Left colon (tissue), 2 donors: ENCODE data around the gene RBM23. TPM values are rescaled to one million over a fixed set of nuclear protein-coding genes. Genes with fewer than 3 reads are reported as not detected.
A peak's percentile ranks its signal among the peaks of the same experiment; 100 is the strongest.
"Not testable (repeated sequence)": the region's sequence is repeated elsewhere in the genome, so short reads cannot be mapped to it uniquely, and the experiment has no call there.

Experiments
- ATAC-seq: fragments of 200-7000 bp; cut with Tn5 transposase; one replicate; pipeline ENCODE4 v1.9.1; 2020; ENCODE audit warnings: mild to moderate bottlenecking, moderate library complexity
- DNase-seq, 2 donors: peaks; one replicate each; pipeline ENCODE4 v3.0.0-alpha.2; 2020
- intact Hi-C, 2 donors: fragments of 100-400 bp; cut with DNase I in 1 of 2; cut with micrococcal nuclease in 1 of 2; formaldehyde crosslinking; loops; one replicate each; pipeline versions ENCODE4 v1.11.2 to v1.14.0; 2022; cut with DNase I, micrococcal nuclease
- total RNA-seq, 2 donors: library from RNA; stranded (reverse); fragmentation: NEBNext Ultra II Directional; extraction: Animal tissue kit (Norgen Biotek cat#: 25700); gene quantifications; one replicate each; pipeline ENCODE4 v1.2.1, GENCODE V29; 2021
- donor health status: DM: no; HTN: no; CAD: no.
- donor health status: DM: yes; HTN: yes; CAD: no.

The RBM23 gene
- total RNA-seq, 2 donors from 2014 or later: 60.4 to 81.9 TPM

DNA sequence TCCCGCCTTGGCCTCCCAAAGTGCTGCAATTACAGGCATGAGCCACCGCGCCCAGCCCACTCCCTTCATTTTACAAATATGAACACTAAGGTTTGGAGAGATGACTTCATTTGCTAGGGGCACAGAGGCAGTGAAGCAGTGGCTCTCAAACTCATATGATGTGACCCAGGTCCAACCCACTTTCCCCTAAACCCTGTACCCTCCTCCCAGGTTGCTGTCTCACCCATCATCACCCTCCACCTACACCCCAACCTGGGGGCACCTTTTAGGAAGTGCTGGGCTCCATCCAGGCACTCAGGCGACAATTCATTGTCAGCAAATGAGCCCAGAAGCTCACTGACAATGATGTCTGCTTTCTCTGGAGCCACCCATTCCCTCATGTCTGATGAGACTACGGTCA is 4.8 kb upstream of the RBM23 start:
- ATAC-seq (no peak), DNase-seq (no peak)
- intact Hi-C loops: no loop called here

DNA sequence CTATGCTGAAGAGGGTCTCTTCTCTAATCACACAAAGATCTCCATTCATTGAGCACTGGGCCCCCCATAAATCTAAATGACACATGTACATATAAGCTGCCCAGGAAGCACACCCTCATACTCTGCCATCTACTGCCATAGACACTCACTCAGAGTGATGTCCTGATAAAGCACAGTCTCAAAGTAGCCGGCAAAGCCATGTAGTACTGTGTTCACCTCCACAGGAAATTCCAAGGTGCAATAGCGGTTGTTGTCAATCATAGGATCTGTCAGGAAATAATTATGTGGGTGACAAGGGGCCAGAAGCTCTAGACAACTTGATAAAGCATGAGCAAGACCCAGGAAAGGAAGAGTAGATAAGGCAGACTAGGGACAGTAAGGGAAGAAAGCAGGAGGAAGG is 3.3 kb upstream of the RBM23 start:
- intact Hi-C loops: no loop called here
- ATAC-seq (no peak), DNase-seq (no peak)

DNA sequence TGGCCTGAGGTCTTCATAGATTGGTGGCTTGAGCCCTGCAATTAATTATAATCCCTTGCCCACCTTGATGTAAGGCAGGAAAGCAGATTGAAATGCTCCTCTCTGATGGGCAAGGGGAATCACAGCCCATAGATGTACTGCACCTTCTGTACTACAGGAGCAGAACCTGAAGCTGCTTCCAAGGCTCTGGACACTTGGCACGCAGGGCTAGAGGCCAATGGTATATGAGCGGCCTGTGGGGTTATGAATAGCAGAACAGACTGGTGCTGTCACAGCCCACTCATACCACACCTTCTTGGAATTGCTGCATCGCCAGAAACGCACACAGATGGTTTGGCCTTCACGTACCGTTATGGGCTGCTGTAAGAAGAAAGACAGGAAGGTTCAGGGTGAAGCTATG is 1.7 kb upstream of the RBM23 start:
- DNase-seq (no peak), ATAC-seq (no peak)
- intact Hi-C loops: no loop called here

DNA sequence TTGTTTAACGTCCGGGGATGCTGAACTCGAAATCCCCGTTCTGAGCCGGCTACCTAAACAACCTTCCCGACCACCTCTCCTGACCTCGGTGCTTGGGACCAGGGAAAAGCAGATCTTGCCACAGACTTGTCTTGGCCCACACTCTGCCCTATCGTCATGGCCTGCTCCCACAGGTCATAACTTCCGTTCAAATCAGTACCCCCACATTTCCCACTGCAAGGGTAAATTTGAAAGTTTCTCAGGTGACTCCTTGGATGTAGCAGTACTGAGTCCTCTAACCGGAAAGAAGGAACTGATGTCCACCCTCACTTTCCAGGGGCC is 612 bp upstream of the RBM23 start:
- intact Hi-C loops: no loop called here
- ATAC-seq: no peak
- DNase-seq: no peak

DNA sequence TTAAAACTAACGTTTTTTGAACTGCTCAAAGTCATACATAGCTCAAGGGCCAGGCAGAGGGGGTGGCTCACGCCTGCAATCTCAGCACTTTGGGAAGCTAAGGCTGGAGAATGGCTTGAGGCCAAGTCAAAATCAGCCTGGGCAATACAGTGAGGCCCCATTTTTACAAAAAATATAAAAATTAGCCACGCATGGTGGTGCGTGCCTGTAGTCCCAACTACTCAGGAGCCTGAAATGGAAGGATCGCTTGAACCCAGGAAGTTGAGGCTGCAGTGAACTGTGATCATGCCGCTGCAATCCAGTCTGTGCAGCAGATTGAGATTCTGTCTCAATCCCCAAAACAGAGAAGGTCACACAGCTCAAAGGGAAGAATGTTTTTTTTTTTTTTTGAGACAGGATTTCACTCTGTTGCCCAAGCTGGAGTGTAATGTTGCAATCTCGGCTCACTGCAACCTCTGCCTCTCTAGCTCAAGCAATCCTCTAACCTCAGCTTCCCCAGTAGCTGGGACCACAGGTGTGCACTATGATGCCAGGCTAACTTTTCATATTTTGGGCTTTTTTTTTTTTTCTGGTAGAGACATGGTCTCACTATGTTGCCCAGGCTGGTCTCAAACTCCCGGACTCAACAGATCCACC is 2.9 kb downstream of the RBM23 start:
- ATAC-seq (no peak), DNase-seq (no peak)
- intact Hi-C loops: no loop called here

DNA sequence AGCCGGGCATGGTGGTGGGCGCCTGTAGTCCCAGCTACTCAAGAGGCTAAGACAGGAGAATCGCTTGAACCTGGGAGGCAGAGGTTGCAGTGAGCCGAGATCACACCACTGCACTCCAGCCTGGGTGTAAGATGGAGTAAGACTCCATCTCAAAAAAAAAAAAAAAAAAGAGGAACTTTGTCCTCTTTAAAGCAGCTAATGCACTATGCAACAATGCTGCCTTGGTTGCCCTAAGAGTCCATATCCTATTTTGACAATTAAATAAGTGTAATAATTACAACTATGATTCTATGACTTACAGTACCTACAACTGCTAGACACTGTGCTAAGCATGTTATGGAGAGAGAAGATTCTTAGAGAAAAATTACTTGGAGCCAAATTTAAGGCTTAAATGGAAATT is 4.1 kb downstream of the RBM23 start:
- intact Hi-C loops, ATAC-seq, DNase-seq: not testable (repeated sequence)

DNA sequence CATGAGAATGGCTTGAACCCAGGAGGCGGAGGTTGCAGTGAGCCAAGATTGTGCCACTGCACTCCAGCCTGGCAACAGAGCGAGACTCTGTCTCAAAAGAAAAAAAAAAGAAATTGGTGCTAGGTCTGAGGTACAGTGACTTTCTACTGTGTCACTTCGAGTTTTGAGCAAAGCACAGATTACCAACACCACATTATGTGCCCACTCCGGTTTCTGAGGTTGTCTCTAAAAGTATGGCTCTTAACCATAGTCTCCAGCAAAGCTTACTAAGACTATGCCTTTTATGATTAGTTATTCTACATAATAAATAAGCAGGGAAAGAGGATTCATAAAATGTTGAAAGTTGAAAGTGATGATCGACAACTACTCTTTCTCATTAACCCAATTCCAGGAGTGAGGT is 8.0 kb downstream of the RBM23 start:
- intact Hi-C loops: no loop called here
- ATAC-seq: no peak
- no peak for DNase-seq

DNA sequence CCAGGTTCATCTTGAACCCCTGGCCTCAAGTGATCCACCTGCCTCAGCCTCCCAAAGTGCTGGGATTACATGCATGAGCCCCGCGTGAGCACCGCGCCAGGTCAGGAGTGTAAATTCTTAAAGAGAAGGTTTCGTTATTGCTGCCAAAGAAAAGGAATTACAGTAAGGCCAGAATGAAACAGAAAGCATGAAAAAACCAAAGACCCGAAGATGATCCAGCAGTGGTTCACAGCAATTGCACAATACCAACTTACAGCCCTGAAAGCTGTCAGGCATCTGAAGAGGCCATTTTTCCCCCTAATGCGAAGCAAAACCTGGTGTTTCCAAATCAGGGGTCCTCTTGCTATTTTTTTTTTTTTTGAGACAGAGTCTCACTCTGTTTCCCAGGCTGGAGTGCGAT is 10.3 kb downstream of the RBM23 start:
- ATAC-seq (no peak), DNase-seq (no peak)
- intact Hi-C loops: no loop called here

DNA sequence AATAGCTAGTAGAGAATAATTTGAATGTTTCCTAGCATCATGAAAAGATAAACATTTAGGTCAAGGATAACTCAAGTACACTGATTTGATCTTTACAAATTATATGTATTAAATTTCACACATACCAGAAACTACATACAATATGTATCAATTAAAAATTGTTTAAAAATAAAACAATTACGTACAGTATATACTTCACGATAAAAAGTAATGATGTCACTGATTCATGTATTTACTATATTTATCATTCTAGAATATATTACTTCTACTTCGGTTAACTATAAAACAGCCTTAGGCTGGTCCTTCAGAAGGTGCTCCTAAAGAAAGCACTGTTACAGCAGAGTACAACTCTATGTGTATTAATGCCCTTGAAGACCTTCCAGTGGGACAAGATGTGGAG is 11.5 kb downstream of the RBM23 start:
- ATAC-seq: no peak
- intact Hi-C loops: no loop called here
- no peak for DNase-seq

DNA sequence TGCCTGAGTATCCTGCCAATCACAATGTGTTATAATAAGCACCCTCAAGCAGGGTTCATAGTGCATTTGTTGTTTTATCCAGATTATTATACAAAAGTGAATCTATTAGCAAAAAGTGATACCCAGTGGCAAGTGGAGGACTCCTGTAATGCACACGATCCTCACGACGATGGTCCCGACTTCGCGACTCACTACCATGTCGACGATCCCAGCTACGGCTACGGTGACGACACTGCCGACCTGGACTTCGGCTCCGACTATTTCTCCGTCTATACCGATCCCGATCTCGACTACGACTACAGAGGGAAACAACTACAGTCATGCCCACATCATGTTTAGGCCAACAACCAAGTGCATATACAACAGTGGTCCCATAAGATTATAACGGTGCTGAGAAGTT is 12.9 kb downstream of the RBM23 start:
- intact Hi-C loops: no loop called here
- no peak for DNase-seq
- ATAC-seq: no peak

DNA sequence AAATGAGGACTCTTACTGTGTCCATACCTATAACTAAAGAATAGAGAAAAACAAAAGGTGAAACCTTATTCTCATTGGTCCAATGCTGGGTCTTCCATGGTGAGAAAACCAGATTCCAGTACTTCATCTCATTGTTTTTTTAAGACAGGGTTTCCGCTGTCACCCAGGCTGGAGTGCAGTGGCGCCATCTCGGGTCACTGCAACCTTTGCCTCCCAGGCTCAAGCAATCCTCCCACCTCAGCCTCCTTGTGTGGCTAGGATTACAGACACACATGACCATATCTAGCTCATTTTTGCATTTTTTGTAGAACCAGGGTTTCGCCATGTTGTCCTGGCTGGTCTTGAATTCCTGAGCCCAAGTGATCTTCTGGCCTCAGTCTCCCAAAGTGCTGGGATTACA is 13.3 kb downstream of the RBM23 start:
- intact Hi-C loops: no loop called here
- ATAC-seq: no peak
- DNase-seq: no peak

DNA sequence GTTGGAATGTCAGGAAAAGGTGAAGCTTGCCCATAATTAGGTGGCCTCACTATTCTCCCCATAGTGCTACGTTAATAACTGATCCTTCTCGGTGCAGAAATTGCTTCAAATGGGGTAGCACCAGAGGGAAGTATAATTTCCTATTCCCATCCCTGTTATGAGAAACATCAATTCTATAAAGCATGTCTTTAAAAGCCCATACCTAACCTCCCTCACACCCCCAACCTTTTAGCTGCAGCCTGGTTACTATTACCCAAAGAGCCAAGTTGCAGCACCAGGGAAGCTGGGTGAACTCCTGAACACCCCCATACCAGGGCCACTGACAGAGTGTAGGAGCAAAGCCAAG is 15.2 kb downstream of the RBM23 start:
- no peak for ATAC-seq
- no peak for DNase-seq
- intact Hi-C loops: no loop called here

DNA sequence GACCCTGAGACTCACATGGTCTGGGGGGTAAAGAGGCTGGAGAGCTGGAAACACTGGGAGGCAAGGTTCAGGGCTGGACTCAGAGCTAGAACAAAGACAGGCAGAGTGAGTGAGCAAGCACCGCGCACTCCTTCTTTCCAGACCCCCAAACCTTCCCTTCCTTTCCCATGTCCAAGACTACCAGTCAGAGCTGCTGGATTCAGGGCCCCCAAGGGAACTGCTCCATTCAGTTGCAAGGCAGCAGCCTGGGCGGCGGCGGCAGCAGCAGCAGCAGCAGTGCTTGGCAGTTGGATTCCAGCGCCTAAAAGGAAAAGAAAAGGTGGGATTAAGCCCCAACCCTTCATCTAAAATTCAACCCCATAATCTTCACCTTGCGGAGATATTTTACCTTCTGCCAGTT is 17.1 kb downstream of the RBM23 start:
- no peak for ATAC-seq
- intact Hi-C loops: no loop called here
- no peak for DNase-seq

DNA sequence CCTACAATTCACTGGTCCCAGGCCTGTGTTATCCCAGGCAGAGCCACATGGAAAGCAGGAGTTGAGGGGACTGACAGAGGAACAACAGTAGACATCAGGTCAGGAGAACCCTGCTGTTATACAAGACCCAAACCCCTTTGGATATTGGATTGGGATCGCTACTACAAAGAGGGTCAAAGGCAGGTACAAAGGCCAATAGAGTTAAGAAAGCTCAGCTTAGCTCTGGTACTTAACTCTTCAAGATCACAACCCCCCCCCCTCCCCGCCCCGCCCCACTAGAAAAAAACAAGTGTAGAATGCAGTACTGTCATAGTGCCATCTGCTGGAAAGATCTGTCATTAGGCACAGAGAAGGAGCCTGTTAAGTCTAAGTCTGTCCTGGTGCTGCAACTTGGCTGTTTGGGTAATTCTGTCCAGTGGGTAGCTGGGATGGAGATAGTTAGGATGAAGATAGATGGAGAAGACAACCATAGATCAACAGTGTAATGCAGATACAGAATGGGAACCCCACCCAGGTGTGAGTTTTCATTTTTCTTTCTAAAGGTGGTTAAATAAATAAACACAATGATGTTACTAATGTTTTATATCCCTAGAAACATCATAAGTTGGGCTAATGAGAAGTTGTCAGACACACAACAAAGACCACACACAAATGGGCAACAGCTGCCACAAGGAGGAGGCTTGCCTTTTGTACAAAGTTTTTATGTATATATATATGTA is 18.7 kb downstream of the RBM23 start:
- intact Hi-C loops: no loop called here
- ATAC-seq: peak; percentile 83
- DNase-seq: no peak

DNA sequence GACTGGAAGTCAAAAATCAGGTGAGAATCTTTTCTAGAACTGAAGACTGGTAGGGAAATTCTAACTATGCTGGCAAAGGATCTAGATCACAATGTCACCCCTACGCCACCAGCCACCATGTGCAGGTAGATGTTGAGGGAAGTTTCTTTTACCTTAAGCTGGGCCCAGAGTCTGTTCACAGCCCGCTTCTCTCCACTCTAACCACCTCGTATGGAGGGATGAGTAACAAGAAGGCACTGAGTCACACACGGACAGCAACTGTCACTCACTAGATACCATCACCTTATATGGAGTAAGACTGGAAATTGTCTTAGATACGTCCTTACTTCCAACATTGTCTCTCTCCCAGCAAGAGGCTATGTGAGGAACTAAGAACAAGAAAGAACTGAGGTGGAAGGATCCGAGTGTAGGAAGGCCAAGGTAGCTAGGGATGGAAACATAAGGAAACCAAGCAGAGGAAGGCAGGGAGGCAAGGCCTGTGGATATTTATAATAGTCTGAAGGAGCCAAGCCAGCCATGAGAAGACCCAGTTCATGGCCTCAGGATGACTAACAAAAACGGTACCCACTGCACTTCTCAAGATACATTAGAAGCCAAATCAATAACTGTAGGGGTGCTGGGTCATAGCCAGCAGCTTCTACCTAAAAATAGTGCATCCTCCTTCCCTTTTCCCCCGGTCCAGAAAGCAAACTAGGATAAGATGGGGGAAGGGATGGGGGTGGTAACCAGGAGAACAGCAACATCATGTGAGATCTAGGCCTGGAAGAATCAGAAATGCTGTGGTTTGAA is 20.5 kb downstream of the RBM23 start:
- ATAC-seq: no peak
- intact Hi-C loops: no loop called here
- no peak for DNase-seq

DNA sequence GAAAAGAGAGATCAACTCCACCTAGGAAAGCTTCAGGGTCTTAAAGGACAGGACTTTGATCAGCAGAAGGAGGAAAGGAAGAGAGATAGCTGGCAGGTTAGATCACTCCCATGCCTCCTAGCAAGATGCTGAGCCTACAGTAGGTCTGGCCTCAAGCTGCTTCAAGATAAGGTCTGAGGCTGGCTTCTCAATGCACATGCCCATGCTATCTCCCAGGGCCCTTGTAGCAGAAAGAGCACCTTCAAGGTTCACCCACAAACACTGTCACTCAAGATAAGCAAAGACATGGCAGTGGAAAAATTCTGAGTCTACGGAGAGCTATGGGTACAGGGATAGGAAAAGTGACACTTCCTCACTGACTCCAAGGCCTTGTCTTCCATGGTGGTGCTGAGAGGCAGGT is 21.6 kb downstream of the RBM23 start:
- no peak for ATAC-seq
- intact Hi-C loops: no loop called here
- DNase-seq: no peak

DNA sequence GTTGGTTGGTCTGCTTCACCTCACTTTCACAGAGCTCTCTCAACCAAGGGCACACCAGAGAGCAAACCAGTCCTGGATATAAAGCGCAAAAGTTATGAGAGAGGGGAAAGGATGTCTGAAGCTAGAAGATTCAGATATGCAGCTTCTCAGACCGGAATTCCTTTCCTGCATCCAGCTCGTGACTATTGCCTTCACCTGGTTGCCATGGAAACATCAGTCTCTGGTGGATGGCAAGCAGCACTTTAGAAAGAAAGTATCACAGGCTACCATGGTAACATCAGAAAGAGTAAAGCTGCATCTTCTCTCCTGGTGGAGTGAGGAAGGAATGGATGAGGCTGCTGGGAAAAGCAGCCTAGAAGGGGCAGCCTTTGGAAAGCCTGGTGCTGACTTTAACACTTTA is 22.2 kb downstream of the RBM23 start:
- no peak for ATAC-seq
- intact Hi-C loops: no loop called here
- DNase-seq: no peak

DNA sequence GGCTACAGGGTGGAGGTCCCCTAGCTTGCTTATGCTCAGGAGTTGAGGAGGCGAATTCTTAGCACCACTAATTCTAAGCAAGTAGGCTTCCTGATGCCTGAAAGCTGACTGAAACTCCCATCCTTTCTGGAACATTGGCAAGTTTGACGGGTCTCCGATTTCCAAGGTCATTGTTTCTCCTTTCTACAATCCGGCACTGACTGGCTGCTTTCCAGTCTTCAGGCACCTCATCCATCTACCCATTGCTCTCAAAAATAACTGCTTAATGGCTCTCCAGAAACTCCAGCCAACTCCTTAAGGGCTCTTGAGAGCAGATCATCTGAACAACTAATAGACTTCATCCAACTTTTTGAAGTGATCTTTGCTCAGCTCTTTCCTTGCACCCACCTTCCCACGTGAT is 22.6 kb downstream of the RBM23 start:
- ATAC-seq (no peak), DNase-seq (no peak)
- intact Hi-C loops: no loop called here

DNA sequence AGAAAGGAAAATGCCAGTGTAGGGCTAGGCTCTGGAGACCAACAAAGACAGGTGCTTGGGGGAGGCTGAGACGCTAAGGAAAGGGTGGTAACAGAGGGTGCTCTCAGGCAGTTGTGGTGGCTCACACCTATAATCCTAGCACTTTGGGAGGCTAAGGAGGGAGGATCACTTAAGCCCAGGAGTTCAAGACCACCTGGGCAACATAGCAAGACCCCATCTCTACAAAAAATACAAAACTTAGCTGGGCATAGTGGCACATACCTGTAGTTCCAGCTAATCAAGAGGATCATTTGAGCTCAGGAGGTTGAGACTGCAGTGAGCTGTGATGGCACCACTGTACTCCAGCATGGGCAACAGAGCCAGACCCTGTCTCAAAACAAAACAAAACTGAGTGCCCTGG is 23.5 kb downstream of the RBM23 start:
- intact Hi-C loops: no loop called here
- DNase-seq (no peak), ATAC-seq (no peak)

DNA sequence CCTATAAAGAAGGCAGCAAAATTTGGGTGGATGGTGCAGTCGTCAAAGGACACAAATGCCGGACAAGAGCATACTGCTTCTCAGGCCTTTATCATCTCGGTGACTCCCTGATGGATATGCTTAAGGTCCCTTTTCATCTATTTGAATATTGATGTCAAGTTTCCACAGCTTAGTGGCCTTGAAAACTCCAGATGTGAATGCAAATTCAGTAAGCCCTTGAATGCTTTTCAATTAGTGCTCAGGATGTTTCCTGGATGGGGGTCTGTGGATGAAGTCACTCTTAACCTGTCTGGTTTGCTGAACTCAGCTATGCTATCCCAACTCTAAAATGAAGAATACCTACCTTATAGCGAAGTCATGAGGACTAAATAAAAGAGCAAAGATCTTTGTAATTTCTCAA is 25.2 kb downstream of the RBM23 start:
- ATAC-seq (no peak), DNase-seq (no peak)
- intact Hi-C loops: no loop called here

DNA sequence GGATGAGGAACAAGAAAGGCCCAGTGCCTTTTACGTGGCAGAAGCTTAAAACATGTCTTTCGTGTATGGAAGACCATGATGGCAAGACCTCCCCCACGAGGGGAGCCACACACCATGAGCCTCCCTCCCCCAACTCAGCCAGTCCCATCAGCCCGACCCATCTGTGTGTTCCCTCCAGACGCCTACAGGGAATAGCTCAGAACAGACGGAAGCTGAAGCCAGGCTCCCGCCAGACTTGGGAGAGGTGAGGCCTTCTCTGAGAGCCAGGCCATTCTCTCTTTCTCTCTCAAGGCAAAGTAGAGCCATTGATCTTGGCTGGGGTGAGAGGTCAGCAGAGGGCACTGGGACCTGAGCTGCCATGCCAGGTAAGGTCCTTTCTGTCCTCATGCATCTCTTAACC is 26.5 kb downstream of the RBM23 start:
- ATAC-seq (no peak), DNase-seq (no peak)
- intact Hi-C loops: no loop called here
